ENCODE data around the gene CNTF. TPM values are rescaled to one million over a fixed set of nuclear protein-coding genes. Genes with fewer than 3 reads are reported as not detected.

Gene CNTF
- total RNA-seq, 1 experiment from 2014 or later, result 1.6 TPM

- DNase-seq (ENCODE audit: low spot score), result no peak
Observed at GRCh38 chr11:58606930-58607714, 15.3 kb upstream of the CNTF start.

GRCh38 chr11:58608331-58608730 lies 14.1 kb upstream of the CNTF start:
- DNase-seq (ENCODE audit: low spot score), result no peak

- no peak for DNase-seq (ENCODE audit: low spot score)
Observed at GRCh38 chr11:58609723-58610122, 12.7 kb upstream of the CNTF start.

GRCh38 chr11:58613228-58613627 lies 9.2 kb upstream of the CNTF start:
- DNase-seq (ENCODE audit: low spot score), result no peak

DNA sequence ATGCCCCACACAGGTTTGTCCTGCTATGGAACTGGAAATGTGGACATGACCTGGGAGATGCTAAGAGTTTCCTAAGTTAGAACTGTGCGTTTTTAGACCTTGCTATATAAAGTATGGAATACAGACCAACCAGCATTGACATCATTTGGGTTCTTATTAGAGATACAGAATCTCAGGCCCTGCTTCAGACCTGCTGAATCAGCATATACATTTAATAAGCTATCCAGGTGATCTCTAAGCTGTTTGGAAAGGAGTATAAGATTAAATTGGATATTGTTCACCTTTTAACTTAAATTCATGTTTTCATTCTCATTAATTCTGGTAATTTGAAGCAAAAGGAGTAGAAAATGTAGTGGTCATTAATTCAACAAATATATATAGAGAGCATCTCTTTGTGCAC lies 6.9 kb upstream of the CNTF start:
- DNase-seq (ENCODE audit: low spot score), result no peak

GRCh38 chr11:58616594-58616993 lies 5.9 kb upstream of the CNTF start:
- no peak for DNase-seq (ENCODE audit: low spot score)

DNA sequence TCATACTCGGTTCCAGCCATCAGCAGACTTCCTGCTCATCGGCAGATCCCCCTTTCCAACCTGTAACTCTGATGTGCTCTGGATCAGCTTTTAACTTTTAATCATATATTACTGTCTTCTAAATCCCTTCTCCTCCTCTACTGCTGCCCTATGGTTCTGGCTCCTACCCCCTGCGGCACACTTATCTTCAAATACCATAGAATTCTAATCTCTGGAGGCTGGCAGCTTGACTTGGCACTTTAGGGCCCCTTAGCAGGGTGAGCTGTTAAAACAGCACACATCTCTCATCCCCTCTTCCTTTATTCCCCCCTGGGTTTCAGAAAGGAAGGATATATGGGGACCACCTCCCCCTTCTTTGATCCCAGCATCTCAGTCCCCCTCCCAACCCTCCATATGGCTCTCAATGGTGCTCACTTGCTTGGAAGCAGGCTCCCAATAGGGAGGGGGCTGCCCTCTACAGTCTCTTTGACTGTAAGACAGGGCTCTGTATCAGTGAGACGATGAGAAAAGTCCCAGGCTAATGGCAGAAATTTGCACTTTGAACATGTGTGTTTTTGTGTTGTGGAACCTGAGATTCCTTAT lies 4.4 kb upstream of the CNTF start:
- no peak for DNase-seq (ENCODE audit: low spot score)

- DNase-seq (ENCODE audit: low spot score), result no peak
Observed at GRCh38 chr11:58621586-58622262, 741 bp upstream of the CNTF start.

- no peak for DNase-seq (ENCODE audit: low spot score)
Observed at GRCh38 chr11:58625086-58625485, 2.6 kb downstream of the CNTF start.

- DNase-seq (ENCODE audit: low spot score), result no peak
Observed at GRCh38 chr11:58625826-58626460, 3.5 kb downstream of the CNTF start.

DNA sequence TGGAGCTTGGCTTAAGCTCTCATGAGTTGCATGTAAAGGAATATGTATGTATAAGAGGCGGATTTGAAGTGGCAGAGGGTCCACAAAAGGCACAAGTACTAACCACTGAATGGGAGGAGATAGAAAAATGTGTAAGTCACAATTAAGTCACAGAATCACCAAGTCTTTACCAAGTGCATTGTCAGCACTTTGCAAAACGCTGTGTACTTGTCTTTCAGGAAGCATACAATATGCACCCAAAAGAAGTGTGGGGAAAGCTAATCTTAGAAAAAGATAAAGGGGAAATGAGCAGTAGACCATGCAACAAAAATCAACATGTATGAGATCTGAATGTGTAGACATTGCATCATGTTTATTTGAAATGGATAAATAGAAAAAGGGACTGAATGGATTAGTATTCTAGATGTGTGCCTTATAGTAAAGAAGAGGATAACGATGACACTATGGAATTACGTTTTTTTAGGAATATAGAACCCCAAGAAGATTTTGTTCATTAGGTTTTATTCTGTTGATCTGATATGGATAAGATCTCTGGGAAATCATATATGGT lies 4.5 kb downstream of the CNTF start:
- no peak for DNase-seq (ENCODE audit: low spot score)

DNA sequence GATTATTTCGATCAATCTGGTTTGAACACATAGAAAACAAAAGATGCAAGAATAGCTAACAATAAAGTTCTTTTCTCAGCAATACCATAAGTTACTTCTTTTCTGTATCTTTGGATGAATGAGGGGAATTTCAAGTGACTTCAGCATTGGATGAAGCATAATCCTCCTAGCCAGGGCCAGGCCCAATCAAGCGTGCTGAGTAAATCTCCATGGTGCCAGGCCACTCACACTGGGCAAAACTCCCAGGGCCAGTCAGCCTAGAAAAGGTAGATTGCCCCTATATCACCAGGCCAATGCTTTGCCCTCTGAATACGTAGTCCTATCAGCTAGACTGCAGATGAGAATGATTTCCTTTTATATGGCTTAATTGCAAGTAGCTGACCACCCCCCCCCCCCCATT lies 6.0 kb downstream of the CNTF start:
- no peak for DNase-seq (ENCODE audit: low spot score)

DNA sequence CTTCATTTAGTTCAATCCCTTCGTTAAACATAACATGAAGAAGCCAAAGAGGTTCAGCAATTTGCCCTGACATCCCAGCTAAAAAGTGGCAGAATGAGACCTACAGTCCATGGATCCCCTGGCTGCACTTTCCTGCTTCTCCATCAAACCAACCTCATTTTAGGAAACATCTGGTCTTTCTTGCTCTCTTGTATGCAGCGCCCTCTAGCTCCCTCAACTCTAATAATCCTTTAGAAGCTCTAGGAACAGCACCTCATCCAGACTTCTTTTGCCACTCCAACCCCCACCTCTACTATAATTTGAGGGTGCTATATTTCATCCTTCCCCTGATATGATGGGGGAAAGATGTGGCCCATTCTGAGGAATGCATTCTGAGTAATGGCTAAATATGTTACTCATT lies 7.4 kb downstream of the CNTF start:
- peak; percentile 52 for DNase-seq (ENCODE audit: low spot score)

GRCh38 chr11:58631378-58631777 lies 8.9 kb downstream of the CNTF start:
- no peak for DNase-seq (ENCODE audit: low spot score)

- DNase-seq (ENCODE audit: low spot score), result no peak
Observed at GRCh38 chr11:58632510-58632909, 10.0 kb downstream of the CNTF start.

DNA sequence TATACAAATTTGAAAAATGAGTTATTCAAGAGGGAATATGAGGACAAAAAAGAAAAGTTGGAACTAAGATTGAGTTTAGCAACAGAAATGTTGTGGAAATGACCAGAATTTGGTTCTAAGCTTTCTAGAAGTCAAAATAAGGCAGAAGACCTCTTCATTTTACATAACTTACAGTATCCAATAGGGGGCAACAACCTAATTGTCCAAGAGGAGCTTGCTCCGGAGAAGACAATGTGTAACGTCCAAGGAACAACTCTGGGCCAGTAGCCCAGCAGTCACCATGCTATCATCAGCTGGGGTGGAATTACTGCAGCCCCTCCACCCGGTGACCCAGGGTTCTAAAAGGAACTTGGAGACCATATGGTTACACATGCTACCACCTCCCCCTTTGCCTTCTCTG lies 14.1 kb downstream of the CNTF start:
- no peak for DNase-seq (ENCODE audit: low spot score)

DNA sequence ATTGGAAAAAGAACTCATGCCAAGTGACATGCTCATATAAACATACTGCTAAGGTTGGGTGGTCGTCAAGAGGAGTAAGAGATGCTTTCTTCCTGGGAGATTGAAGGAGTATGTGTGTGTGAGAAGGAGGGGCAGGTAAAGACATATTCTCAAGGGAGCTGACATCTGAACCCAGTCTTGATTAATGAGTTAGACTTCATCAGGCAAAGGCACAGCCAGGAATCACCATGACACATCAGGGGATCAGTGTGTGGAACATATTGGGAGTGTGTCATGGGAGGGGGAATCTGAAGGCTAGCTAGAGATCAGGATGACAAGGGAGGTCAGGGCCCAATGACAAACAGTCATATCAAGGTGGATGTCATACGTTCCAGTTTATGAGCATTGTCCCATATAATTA lies 14.9 kb downstream of the CNTF start:
- DNase-seq (ENCODE audit: low spot score), result no peak

DNA sequence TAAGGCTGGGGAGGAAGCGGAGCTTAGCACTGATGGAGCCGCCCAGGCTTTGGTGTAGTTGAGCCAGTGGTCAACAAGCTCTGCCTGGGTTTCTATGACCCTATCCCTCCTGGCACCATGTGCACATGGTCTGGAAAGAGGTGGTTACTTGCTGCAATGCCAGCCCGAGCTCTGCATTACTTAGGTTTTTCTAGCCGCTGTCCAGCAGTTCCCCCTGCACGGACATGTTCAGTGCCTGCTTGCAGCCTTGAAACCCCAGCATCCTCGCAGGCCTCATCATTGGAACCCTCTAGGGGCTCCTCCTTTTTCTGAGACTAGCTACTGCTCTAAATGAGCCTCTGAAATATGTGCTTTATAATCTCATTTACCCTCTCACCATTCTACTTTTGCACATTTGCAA lies 16.6 kb downstream of the CNTF start:
- no peak for DNase-seq (ENCODE audit: low spot score)

- no peak for DNase-seq (ENCODE audit: low spot score)
Observed at GRCh38 chr11:58639669-58640068, 17.2 kb downstream of the CNTF start.

GRCh38 chr11:58640386-58641023 lies 18.0 kb downstream of the CNTF start:
- no peak for DNase-seq (ENCODE audit: low spot score)

GRCh38 chr11:58641341-58641740 lies 18.9 kb downstream of the CNTF start:
- DNase-seq (ENCODE audit: low spot score), result no peak
